ENCODE data around the gene CACNA1B.
"Not testable (repeated sequence)": the region's sequence is repeated elsewhere in the genome, so short reads cannot be mapped to it uniquely, and the experiment has no call there.

The CACNA1B gene

GRCh38 chr9:137866226-137867141 lies 11.1 kb upstream of the CACNA1B start:
- no peak for DNase-seq (ENCODE audit: low read depth)

DNA sequence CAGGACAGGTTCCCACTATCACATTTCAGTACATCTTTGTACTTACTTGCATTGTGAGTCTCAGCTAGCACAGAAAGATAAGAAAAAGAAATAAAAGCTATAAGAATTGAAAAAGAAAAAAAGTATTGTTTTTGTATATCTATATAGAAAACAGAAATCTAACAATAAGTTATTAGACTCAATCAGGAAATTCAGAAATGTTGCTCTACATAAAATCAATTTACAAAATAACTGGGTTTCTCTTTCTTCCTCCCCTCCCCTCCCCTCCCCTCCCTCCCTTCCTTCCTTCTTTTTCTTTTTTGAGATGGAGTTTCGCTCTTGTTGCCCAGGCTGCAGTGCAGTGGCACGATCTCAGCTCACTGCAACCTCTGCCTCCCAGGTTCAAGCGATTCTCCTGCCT lies 7.2 kb upstream of the CACNA1B start:
- no peak for DNase-seq (ENCODE audit: low read depth)

- no peak for DNase-seq (ENCODE audit: low read depth)
Observed at GRCh38 chr9:137872296-137872695, 5.3 kb upstream of the CACNA1B start.

DNA sequence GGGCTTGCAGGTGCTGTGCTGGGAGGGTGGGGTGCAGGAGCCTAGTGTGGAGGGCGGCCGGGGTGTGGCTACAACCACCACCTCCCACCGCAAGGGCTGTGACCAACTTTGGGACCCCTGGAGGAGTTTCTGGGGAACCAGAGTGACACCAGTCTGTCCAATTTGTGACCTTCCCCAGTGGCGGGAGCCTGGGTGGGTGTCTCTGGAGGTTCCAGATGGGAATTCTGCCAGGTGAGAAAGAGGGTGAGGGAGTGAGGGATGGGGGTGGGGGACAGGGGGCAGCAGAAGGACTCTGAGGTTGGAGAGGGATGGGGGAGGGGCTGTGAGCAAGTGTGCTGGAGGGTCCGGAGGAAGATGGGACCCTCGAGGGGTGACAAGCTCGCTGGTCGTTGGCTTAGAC lies 4.2 kb upstream of the CACNA1B start:
- DNase-seq (ENCODE audit: low read depth), result no peak

DNA sequence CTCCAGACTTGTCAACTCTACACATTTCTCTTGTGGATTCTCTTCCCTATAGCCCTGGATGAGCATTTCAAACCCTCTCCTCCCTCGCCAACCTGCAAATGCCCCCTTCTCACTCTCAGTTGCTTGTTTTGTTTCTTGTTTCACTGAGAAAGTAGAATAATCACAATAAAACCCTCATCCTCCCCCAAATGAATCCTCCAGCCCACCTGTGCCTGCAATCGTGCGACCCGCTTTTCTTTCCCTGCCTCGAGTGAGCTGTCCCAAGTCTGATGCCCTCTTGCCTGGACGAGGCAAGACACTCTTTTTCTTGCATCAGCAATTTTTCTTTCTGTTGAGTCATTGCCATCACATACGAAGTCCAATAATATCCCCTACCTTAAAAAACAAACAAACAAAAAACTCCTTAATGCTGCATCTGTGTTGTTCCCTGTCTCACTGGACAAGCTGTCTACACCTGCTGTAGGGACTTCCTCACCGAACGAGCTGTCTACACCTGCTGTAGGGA lies 3.7 kb upstream of the CACNA1B start:
- DNase-seq (ENCODE audit: low read depth), result no peak

- DNase-seq (ENCODE audit: low read depth), result no peak
Observed at GRCh38 chr9:137875354-137875753, 2.2 kb upstream of the CACNA1B start.

- no peak for DNase-seq (ENCODE audit: low read depth)
Observed at GRCh38 chr9:137875846-137876245, 1.7 kb upstream of the CACNA1B start.

GRCh38 chr9:137876269-137876668 lies 1.3 kb upstream of the CACNA1B start:
- DNase-seq (ENCODE audit: low read depth), result no peak

DNA sequence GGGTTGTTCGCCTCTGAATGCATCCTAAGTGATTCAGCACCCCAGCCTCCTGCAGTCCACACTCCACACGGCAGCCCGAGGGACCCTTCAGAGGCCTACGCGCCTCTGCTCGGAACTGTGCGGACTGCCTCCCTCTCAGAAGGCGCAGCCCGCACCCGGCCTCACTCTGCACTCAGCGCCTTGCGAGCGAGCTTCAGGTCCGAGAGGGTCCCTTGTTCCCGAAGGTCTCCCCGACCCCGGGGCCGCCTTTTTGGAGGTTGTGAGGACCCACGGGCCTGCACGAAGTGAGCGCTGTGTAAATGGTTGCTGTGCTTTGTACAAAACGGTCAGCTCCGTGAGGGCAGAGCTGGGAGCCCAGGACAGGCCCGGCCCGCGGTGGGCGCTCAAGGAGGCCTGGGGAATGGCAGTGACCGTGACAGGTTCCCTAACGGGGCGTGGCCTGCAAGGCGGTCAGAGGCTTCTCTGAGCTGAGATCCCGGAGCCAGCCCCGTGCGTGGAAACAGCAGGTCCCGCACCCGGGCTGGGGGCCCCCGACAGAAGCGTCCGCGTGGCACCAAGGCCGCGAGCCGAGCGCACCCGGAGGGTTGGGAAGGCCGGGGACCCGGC lies 698 bp upstream of the CACNA1B start:
- DNase-seq (ENCODE audit: low read depth), result no peak

GRCh38 chr9:137878146-137878941 lies 762 bp downstream of the CACNA1B start:
- no peak for DNase-seq (ENCODE audit: low read depth)

GRCh38 chr9:137879052-137879451 lies 1.5 kb downstream of the CACNA1B start:
- DNase-seq (ENCODE audit: low read depth), result no peak

DNA sequence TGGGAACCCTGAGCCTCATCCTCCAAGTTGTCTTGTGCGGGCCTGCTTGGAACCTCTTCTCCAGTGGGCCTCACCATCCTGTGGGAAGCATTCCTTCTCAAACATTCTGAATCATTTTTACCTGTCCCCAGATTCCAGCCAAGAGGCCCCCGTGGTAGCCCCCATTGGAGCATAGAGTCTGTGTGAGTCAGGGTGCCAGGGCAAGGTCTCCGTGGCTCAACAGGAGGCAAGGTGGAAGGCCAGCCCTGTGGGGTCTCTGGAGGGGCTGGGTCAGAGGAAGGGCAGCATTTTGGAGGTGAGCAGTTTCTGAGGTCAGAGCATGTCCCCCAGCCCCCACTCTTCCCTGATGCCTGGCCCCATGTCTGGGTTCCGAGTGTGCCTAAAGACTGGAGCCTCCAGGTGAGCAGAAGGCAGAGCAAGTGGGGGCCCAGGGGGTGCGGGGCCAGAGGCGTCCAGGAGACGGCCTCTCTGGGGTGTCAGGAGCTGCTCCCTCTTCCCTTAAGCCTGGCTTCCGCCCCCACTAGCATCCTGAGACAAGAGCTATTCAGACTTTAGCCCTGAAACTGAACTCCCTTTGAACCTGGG lies 2.1 kb downstream of the CACNA1B start:
- DNase-seq (ENCODE audit: low read depth), result no peak

DNA sequence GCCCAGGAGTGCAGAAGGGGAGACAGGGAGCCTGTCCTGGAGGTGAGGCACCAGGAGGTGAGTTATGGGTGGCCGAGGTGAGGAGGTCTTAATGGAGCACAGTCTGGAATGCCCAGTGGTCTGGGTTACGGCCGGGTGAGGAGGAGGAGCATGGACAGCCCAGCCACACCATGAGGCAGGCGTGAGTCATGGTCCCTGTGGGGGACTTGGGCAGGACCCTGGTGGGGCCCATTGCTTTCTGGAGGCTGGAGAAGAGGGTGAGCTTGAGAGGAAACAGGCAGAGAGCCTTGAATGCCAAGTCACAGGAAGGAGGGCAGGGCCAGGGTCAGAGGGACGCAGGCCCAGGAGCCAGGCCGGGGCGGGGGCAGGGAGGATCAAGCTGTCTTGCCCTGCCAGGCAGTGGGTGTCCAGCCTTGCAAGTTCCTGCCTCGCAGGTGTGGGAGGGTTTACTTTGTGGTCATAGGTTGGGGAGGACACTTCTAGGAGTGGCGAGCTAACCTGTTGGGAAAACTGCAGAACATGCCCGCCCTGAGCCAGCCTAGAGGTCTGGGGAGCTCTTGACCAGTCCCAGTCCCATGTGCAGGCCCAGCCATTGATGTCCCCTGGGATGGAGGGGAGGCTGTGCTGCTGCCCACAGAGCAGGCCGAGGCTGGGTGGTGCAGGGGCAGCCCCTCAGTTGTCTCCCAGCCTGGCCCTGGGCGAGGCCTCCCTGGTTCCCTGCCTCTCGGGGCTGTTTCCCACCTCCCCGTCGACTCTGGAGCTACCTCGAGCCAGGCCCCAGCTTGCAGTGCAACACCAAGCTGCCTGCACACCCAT lies 2.8 kb downstream of the CACNA1B start:
- no peak for DNase-seq (ENCODE audit: low read depth)

DNA sequence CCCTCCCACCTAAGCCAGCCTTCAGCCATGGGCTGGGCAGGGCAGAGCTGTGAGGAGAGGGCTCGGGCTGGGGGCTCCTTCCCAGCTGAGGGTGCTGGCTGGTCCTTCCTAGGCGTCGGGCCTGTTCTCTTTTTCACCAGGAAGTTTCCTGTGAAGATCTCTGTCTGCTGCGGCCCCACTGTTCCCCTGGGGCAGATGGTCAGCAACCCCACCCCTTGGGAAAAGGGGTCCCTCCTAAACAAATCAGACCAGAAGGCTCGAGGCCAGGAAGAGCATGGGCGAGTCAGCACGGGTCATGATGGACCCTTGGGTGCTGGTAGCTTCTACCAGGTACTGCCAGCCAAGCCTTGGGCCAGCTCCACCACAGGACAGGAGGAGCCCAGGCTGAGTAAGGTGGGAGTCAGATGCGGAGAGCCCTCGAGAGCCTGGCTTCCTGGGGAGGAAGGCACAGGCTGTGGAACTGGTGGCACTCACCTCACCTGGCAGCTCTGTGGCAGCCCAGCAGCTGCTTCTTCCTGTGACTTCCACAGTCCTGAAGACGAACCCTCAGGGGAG lies 3.5 kb downstream of the CACNA1B start:
- no peak for DNase-seq (ENCODE audit: low read depth)

- DNase-seq (ENCODE audit: low read depth), result no peak
Observed at GRCh38 chr9:137881591-137882505, 4.3 kb downstream of the CACNA1B start.

DNA sequence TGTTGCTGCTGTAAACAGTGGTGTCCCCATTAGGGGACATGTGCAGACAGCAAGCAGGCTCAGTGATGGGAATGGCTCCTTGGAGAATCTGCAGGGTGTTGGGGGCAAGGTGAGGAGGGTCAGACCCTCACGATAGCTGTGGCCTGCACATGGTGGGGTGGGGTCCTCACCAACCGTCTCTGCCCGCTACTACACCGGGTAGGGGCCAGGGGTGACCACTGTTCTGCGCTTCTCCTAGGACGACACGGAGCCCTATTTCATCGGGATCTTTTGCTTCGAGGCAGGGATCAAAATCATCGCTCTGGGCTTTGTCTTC lies 4.9 kb downstream of the CACNA1B start:
- DNase-seq (ENCODE audit: low read depth), result no peak

GRCh38 chr9:137883977-137884376 lies 6.4 kb downstream of the CACNA1B start:
- not testable (repeated sequence) for DNase-seq (ENCODE audit: low read depth)

DNA sequence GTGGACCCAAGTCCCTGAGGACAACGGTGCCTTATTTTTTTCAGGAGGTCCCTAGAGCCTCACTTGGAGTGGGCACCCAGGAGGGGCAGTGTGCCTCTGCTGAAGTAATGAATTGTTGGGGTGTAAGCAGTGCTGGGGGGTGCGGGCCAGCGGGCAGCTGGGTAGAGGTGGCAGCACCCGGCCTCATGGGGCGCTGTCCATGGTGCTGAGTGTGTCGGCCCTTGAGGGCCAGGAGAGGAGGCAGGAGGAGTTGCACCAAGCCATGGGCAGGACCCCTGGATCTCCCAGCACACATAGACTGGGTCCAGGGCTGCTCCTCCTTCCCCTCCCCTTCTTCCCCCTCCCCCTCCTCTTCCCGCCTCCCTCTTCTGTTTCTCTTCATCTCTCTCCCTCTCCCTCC lies 7.0 kb downstream of the CACNA1B start:
- not testable (repeated sequence) for DNase-seq (ENCODE audit: low read depth)

GRCh38 chr9:137885121-137885520 lies 7.5 kb downstream of the CACNA1B start:
- not testable (repeated sequence) for DNase-seq (ENCODE audit: low read depth)

DNA sequence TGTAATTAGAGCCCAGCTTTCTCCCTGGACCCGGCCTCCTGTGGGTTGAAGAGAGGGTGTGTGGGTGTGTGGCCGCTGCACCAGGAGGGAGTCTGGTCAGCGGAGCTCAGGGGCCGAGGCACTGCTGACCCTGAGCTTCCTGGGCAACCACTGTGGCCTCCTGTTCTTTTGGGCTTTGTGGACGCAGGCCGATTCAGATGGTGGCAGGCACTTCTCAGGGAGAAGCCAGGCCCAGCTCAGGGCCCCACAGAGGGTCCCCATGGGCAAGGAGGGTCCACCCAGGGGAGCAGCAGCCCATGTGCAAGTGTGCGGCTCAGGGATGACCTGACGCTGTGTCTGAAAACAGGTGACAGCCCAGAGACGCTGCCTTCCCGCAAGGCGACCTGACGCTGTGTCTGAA lies 11.0 kb downstream of the CACNA1B start:
- not testable (repeated sequence) for DNase-seq (ENCODE audit: low read depth)

Data from activated T-helper 9 cell treated with anti-CD3 and anti-CD28 coated beads, Interleukin-2, amount 50 U/mL, for 16 hours (primary cell).